A549 (cell line): ENCODE measurements around the gene ASCL5. TPM values are rescaled to one million over a fixed set of nuclear protein-coding genes. Genes with fewer than 3 reads are reported as not detected.

ENCODE experiments used
- ATAC-seq, 2 experiments: fragments of 200-7000 bp in 1 of 2; fragments of >200 bp in 1 of 2; cut with Nextera tagmentation in 1 of 2; cut with Tn5 transposase in 1 of 2; 3 replicates each; pipeline versions ENCODE4 v1.8.0 to v1.9.1; 2018 to 2020; ENCODE audit warnings: mild to moderate bottlenecking in 1 of 2, moderate library complexity in 1 of 2
- CTCF ChIA-PET: fragments of 300-600 bp; sonication (Branson Sonifier 250); formaldehyde crosslinking; extraction: SDS; loops from one replicate; lab custom pipeline; 2021; ENCODE audit warnings: antibody characterized with exemption, inconsistent platforms; lab: Yijun Ruan, JAX
- POLR2A ChIA-PET: fragments of 350-600 bp; formaldehyde crosslinking; extraction: SDS; loops from one replicate; lab custom pipeline; 2021; ENCODE audit warnings: antibody characterized with exemption, inconsistent platforms; lab: Yijun Ruan, JAX
- DNase-seq, 2 experiments: peaks; one replicate each; pipeline versions ENCODE4 v3.0.0 to v3.0.0-alpha.2; 2011 to 2016; ENCODE audit warnings: low read depth in 1 of 2, low spot score in 1 of 2
- FAIRE-seq: peaks from 2 replicates; lab custom pipeline; 2011; peaks lifted over from hg19 to GRCh38; lab: Jason Lieb, UNC
- H3K27ac ChIP-seq, 2 experiments: fragments of >200 bp; sonication (Bioruptor Twin); formaldehyde crosslinking; 3 replicates each; pipeline ENCODE4 v1.5.1; 2016 to 2017
- H3K4me1 ChIP-seq: fragments of >200 bp; sonication (Bioruptor Twin); formaldehyde crosslinking; 3 replicates; pipeline ENCODE4 v1.6.1; 2016
- H3K4me2 ChIP-seq: fragments of >200 bp; sonication (Bioruptor Twin); formaldehyde crosslinking; 3 replicates; pipeline ENCODE4 v1.6.1; 2016
- H3K4me3 ChIP-seq: fragments of >200 bp; sonication (Bioruptor Twin); formaldehyde crosslinking; 3 replicates; pipeline ENCODE4 v1.5.1; 2016
- H3K9me3 ChIP-seq: fragments of >200 bp; sonication (Bioruptor Twin); formaldehyde crosslinking; 3 replicates; pipeline ENCODE4 v1.6.1; 2016
- BCL3 ChIP-seq: fragments of >200 bp; sonication (Bioruptor Twin); formaldehyde crosslinking; IDR thresholded peaks from 3 replicates; pipeline ENCODE4 v1.6.1; 2016
- BHLHE40 ChIP-seq: IDR thresholded peaks from 2 replicates; pipeline ENCODE4 v1.6.1; 2012; ENCODE audit warnings: low read depth, low read length, inconsistent platforms
- CBX2 ChIP-seq: fragments of 200-600 bp; sonication (generic); IDR thresholded peaks from 2 replicates; pipeline ENCODE4 v1.6.1; 2016; ENCODE audit warnings: low read depth, mild to moderate bottlenecking, borderline replicate concordance
- CEBPB ChIP-seq, 2 experiments: fragments of >200 bp in 1 of 2; sonication (Bioruptor Twin) in 1 of 2; formaldehyde crosslinking in 1 of 2; IDR thresholded peaks; 2 replicates each; pipeline ENCODE4 v1.6.1; 2012 to 2016
- CHD4 ChIP-seq: fragments of 200-600 bp; sonication (generic); IDR thresholded peaks from 2 replicates; pipeline ENCODE4 v1.6.1; 2016; ENCODE audit warnings: antibody characterized with exemption, mild to moderate bottlenecking, borderline replicate concordance
- E2F6 ChIP-seq: IDR thresholded peaks from 2 replicates; pipeline ENCODE4 v1.6.1; 2012; ENCODE audit warnings: low read depth, borderline replicate concordance
- EP300 ChIP-seq, 2 experiments: fragments of >200 bp; sonication (Bioruptor Twin); formaldehyde crosslinking; IDR thresholded peaks; 2 replicates in 1 of 2; 3 replicates in 1 of 2; pipeline ENCODE4 v1.6.1; 2016 to 2017
- FOSL2 ChIP-seq, 2 experiments: fragments of 450-650 bp in 1 of 2; fragments of >200 bp in 1 of 2; sonication (Bioruptor Twin) in 1 of 2; formaldehyde crosslinking; IDR thresholded peaks; 2 replicates each; pipeline versions ENCODE4 v1.5.0 to v1.6.1; 2016 to 2020; ENCODE audit warnings: mild to moderate bottlenecking in 1 of 2, moderate library complexity in 1 of 2
- HOXA7 ChIP-seq: fragments of 250-450 bp; sonication (Bioruptor Pico); IDR thresholded peaks from 2 replicates; pipeline ENCODE4 v1.5.0; 2020; ENCODE audit warnings: mild to moderate bottlenecking, moderate library complexity
- KDM5A ChIP-seq: fragments of 200-600 bp; sonication (generic); IDR thresholded peaks from 2 replicates; pipeline ENCODE4 v1.6.1; 2016; ENCODE audit warnings: antibody characterized with exemption, mild to moderate bottlenecking
- NFE2L2 ChIP-seq: fragments of 150-350 bp; conservative IDR thresholded peaks from 2 replicates; pipeline ENCODE4 v1.6.1; 2014; ENCODE audit warnings: low read length
- PBX3 ChIP-seq: IDR thresholded peaks from 2 replicates; pipeline ENCODE4 v1.6.1; 2012
- PHF8 ChIP-seq: fragments of 200-600 bp; sonication (generic); IDR thresholded peaks from 2 replicates; pipeline ENCODE4 v1.6.1; 2016; ENCODE audit warnings: low read depth, mild to moderate bottlenecking, antibody characterized with exemption, moderate library complexity, borderline replicate concordance
- RARB ChIP-seq: fragments of 250-450 bp; sonication (Bioruptor Pico); IDR thresholded peaks from 2 replicates; pipeline ENCODE4 v1.8.0; 2021; ENCODE audit warnings: mild to moderate bottlenecking, moderate library complexity
- REST ChIP-seq: fragments of 200-600 bp; sonication (generic); IDR thresholded peaks from 2 replicates; pipeline ENCODE4 v1.6.1; 2016; ENCODE audit warnings: antibody characterized with exemption, mild to moderate bottlenecking, moderate library complexity
- RFX5 ChIP-seq: fragments of 450-650 bp; IDR thresholded peaks from 2 replicates; pipeline ENCODE4 v1.7.1; 2014; ENCODE audit warnings: antibody characterized with exemption, mild to moderate bottlenecking, moderate library complexity
- RNF2 ChIP-seq: fragments of 200-600 bp; sonication (generic); IDR thresholded peaks from 2 replicates; pipeline ENCODE4 v1.6.1; 2016; ENCODE audit warnings: low read depth, mild to moderate bottlenecking, antibody characterized with exemption, moderate library complexity, borderline replicate concordance
- SMC3 ChIP-seq: fragments of >200 bp; sonication (Bioruptor Twin); formaldehyde crosslinking; IDR thresholded peaks from 3 replicates; pipeline ENCODE4 v1.6.1; 2018; ENCODE audit warnings: inconsistent platforms
- SREBF2 ChIP-seq: fragments of 450-650 bp; IDR thresholded peaks from 2 replicates; pipeline ENCODE4 v1.6.1; 2014; ENCODE audit warnings: mild to moderate bottlenecking, moderate library complexity
- TP53 ChIP-seq: fragments of 250-450 bp; sonication (Bioruptor Pico); IDR thresholded peaks from 2 replicates; pipeline ENCODE4 v1.5.0; 2021; ENCODE audit warnings: mild to moderate bottlenecking, moderate library complexity
- USF2 ChIP-seq: fragments of 450-650 bp; IDR thresholded peaks from 2 replicates; pipeline ENCODE4 v1.6.1; 2014; ENCODE audit warnings: antibody characterized with exemption
- ZC3H11A ChIP-seq: fragments of 450-650 bp; IDR thresholded peaks from 2 replicates; pipeline ENCODE4 v1.6.1; 2014; ENCODE audit warnings: antibody characterized with exemption, mild to moderate bottlenecking
- ZNF302 ChIP-seq: fragments of 250-450 bp; sonication (Bioruptor Pico); IDR thresholded peaks from 2 replicates; pipeline ENCODE4 v1.9.0; 2021; ENCODE audit warnings: inconsistent platforms, mild to moderate bottlenecking, moderate library complexity
- WGBS: methylation state at CpG from one replicate; pipeline ENCODE4 v1.1.6; 2017; ENCODE audit errors: missing lambda C conversion rate; 5-methylcytosine and 5-hydroxymethylcytosine counted together
- polyA plus RNA-seq, 4 experiments: library from polyadenylated mRNA; depleted of rRNA in 3 of 4; stranded (reverse); fragments of >200 nt; fragmentation: RNase III in 1 of 4; extraction: RNeasy Plus Mini Kit Qiagen cat#74134 plus additional on column Dnase treatment in 1 of 4; gene quantifications; 2 replicates in 3 of 4; 3 replicates in 1 of 4; pipeline ENCODE4 v1.2.3, GENCODE V29; 2011 to 2017

ASCL5 gene
- polyA plus RNA-seq, 2 of the 4 experiments (the other 2 are of a cell fraction), result 0.09 TPM; not detected in 1

GRCh38 chr1:201125800-201126199, 1.2 kb downstream of the ASCL5 start:
- 83% methylated on average over 7 of the region's 7 CpGs for WGBS
- no peaks in the 10 kb centered on the region for H3K9me3 ChIP-seq
- peaks cover 19% of the 10 kb centered on the region; the same call in 2 of the 3 replicates for H3K4me1 ChIP-seq
- no peak for DNase-seq
- no peak overlapping the region for H3K4me2 ChIP-seq
- ChIA-PET CTCF (interaction anchor here (1.0 to 2.1 kb wide), 8 partner anchors 9 to 154 kb away, joined by 3 to 11 read pairs (median 5); no protein-coding TSS in a partner anchor), POLR2A (no interaction called here)
- H3K27ac ChIP-seq, result no peak overlapping the region
- TF ChIP-seq E2F6, result no peak
- no peak for TF ChIP-seq ZNF302
- no peak for TF ChIP-seq KDM5A
- no peak for TF ChIP-seq EP300 (IDR thresholded peaks at IDR 0.05)
- no peak for TF ChIP-seq BHLHE40
- TF ChIP-seq PBX3, result no peak
- no peak for TF ChIP-seq USF2
- H3K4me3 ChIP-seq, result no peak overlapping the region
- no peak for FAIRE-seq
- ATAC-seq, result no peak

GRCh38 chr1:201125019-201125418, 2.0 kb downstream of the ASCL5 start:
- CTCF ChIA-PET, result interaction anchor here (1.0 to 2.1 kb wide), 8 partner anchors 9 to 590 kb away, joined by 3 to 11 read pairs (median 4); no protein-coding TSS in a partner anchor
- no peak for TF ChIP-seq CEBPB (IDR thresholded peaks at IDR 0.05)
- TF ChIP-seq BCL3, result no peak
- TF ChIP-seq ZC3H11A, result no peak
- TF ChIP-seq SMC3, result no peak
- TF ChIP-seq CHD4, result no peak
- no peak for TF ChIP-seq REST
- no peak for TF ChIP-seq CBX2
- no peak for TF ChIP-seq NFE2L2
- no peak for TF ChIP-seq ZNF302
- no peak for TF ChIP-seq RNF2
- no peak for TF ChIP-seq PHF8
- TF ChIP-seq HOXA7 (CRISPR knock-in tag), result no peak
- TF ChIP-seq SREBF2, result no peak
- no peak for TF ChIP-seq FOSL2 (IDR thresholded peaks at IDR 0.05)
- TF ChIP-seq FOSL2 (CRISPR knock-in tag; IDR thresholded peaks at IDR 0.05), result no peak
- no peak for TF ChIP-seq TP53 (CRISPR knock-in tag)
- no peak for TF ChIP-seq RARB (CRISPR knock-in tag)
- no peak for TF ChIP-seq RFX5
- 92% methylated on average over 9 of the region's 9 CpGs for WGBS
- ATAC-seq, result no peak
- POLR2A ChIA-PET, result interaction anchor here (1.2 kb wide), 1 partner anchor 11 kb away, joined by 3 read pairs; no protein-coding TSS in a partner anchor
- H3K4me3 ChIP-seq, result no peak overlapping the region
- H3K27ac ChIP-seq, result no peak overlapping the region
- no peak overlapping the region for H3K4me2 ChIP-seq
- peaks cover 19% of the 10 kb centered on the region; the same call in 2 of the 3 replicates for H3K4me1 ChIP-seq
- FAIRE-seq, result no peak
- DNase-seq, result no peak
- no peaks in the 10 kb centered on the region for H3K9me3 ChIP-seq
